ENCODE results near the gene RHOBTB3. TPM values are rescaled to one million over a fixed set of nuclear protein-coding genes. Genes with fewer than 3 reads are reported as not detected.
"Not testable (repeated sequence)": the region's sequence is repeated elsewhere in the genome, so short reads cannot be mapped to it uniquely, and the experiment has no call there.

The RHOBTB3 gene
- 66.7 and 66.9 TPM in 2 replicates for total RNA-seq

- DNase-seq (ENCODE audit: low read depth, low spot score) = peak; percentile 68
Measured at GRCh38 chr5:95730730-95731570, at the start of gene RHOBTB3. RHOBTB3 (plus strand) TSS chr5:95731336; CDS start chr5:95731683, 347 bp downstream.

GRCh38 chr5:95682891-95683290 is 48.2 kb upstream of the RHOBTB3 start, which contains the start of gene SPATA9:
SPATA9 (minus strand) TSS chr5:95682991; CDS start chr5:95682854, 137 bp downstream.
- no peak for DNase-seq (ENCODE audit: low read depth, low spot score)

GRCh38 chr5:95684361-95684760 is 46.8 kb upstream of the RHOBTB3 start:
- DNase-seq (ENCODE audit: low read depth, low spot score) = no peak

- DNase-seq (ENCODE audit: low read depth, low spot score) = no peak
Measured at GRCh38 chr5:95686651-95687050, 44.5 kb upstream of the RHOBTB3 start.

GRCh38 chr5:95689680-95690079 is 41.5 kb upstream of the RHOBTB3 start:
- DNase-seq (ENCODE audit: low read depth, low spot score) = no peak

GRCh38 chr5:95690333-95690732 is 40.8 kb upstream of the RHOBTB3 start:
- no peak for DNase-seq (ENCODE audit: low read depth, low spot score)

- DNase-seq (ENCODE audit: low read depth, low spot score) = no peak
Measured at GRCh38 chr5:95697781-95698681, 33.1 kb upstream of the RHOBTB3 start.

- DNase-seq (ENCODE audit: low read depth, low spot score) = no peak
Measured at GRCh38 chr5:95699337-95699736, 31.8 kb upstream of the RHOBTB3 start.

GRCh38 chr5:95701074-95701473 is 30.1 kb upstream of the RHOBTB3 start:
- no peak for DNase-seq (ENCODE audit: low read depth, low spot score)

- DNase-seq (ENCODE audit: low read depth, low spot score) = no peak
Measured at GRCh38 chr5:95704150-95704549, 27.0 kb upstream of the RHOBTB3 start.

GRCh38 chr5:95706196-95706595 is 24.9 kb upstream of the RHOBTB3 start:
- not testable (repeated sequence) for DNase-seq (ENCODE audit: low read depth, low spot score)

GRCh38 chr5:95707055-95707454 is 24.1 kb upstream of the RHOBTB3 start:
- no peak for DNase-seq (ENCODE audit: low read depth, low spot score)

GRCh38 chr5:95707534-95708188 is 23.5 kb upstream of the RHOBTB3 start:
- not testable (repeated sequence) for DNase-seq (ENCODE audit: low read depth, low spot score)

- no peak for DNase-seq (ENCODE audit: low read depth, low spot score)
Measured at GRCh38 chr5:95708876-95709275, 22.3 kb upstream of the RHOBTB3 start.

GRCh38 chr5:95709967-95710650 is 21.0 kb upstream of the RHOBTB3 start:
- DNase-seq (ENCODE audit: low read depth, low spot score) = no peak

GRCh38 chr5:95710651-95711500 is 20.3 kb upstream of the RHOBTB3 start:
- DNase-seq (ENCODE audit: low read depth, low spot score) = not testable (repeated sequence)

GRCh38 chr5:95711501-95712346 is 19.4 kb upstream of the RHOBTB3 start:
- no peak for DNase-seq (ENCODE audit: low read depth, low spot score)

GRCh38 chr5:95712347-95712958 is 18.7 kb upstream of the RHOBTB3 start:
- DNase-seq (ENCODE audit: low read depth, low spot score) = no peak

GRCh38 chr5:95713246-95713645 is 17.9 kb upstream of the RHOBTB3 start:
- not testable (repeated sequence) for DNase-seq (ENCODE audit: low read depth, low spot score)
